GM21576 (cell line): ENCODE data around the gene SLC16A4.
"Not testable (repeated sequence)": the region's sequence is repeated elsewhere in the genome, so short reads cannot be mapped to it uniquely, and the experiment has no call there.

Experiments
- ATAC-seq: cut with Tn5 transposase; IDR thresholded peaks from one replicate; pipeline ENCODE4 v1.9.1; 2021; ENCODE audit warnings: mild to moderate bottlenecking, moderate library complexity; ENCODE audit not compliant: unreplicated experiment

Gene SLC16A4

DNA sequence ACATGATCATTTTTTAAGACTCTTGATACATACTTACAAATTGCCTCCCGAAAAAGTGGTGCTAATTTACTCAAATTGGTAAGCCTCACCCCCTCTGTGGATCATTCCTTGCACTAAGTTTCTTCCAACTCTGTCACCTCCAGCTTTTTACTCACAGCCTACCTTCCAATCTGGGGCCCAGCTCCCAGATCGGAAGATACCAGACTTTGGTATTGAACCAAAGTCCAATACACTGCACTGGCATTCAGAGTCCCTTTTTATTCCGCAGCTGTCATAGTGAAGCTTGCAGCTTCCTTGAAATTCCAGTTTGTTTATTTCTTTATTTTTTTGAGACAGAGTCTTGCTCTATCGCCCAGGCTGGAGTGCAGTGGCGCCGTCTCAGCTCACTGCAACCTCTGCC, 18.5 kb upstream of the SLC16A4 start:
- no peak for ATAC-seq

DNA sequence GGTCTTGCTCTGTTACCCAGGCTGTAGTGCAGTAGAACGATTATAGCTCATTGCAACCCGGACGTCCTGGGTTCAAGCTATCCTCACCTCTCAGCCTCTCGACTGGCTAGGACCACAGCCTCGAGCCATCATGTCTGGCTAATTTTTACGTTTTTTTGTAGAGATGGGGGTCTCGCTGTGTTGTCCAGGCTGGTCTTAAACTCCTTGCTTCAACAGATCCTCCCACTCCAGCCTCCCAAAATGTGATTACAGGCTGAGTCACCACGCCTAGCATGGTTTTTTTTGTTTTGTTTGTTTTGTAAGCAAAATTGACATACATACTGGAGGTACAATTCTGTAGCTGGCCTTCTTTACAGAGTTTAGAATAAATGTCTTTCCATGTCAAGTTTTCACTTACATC, 17.7 kb upstream of the SLC16A4 start:
- no peak for ATAC-seq

DNA sequence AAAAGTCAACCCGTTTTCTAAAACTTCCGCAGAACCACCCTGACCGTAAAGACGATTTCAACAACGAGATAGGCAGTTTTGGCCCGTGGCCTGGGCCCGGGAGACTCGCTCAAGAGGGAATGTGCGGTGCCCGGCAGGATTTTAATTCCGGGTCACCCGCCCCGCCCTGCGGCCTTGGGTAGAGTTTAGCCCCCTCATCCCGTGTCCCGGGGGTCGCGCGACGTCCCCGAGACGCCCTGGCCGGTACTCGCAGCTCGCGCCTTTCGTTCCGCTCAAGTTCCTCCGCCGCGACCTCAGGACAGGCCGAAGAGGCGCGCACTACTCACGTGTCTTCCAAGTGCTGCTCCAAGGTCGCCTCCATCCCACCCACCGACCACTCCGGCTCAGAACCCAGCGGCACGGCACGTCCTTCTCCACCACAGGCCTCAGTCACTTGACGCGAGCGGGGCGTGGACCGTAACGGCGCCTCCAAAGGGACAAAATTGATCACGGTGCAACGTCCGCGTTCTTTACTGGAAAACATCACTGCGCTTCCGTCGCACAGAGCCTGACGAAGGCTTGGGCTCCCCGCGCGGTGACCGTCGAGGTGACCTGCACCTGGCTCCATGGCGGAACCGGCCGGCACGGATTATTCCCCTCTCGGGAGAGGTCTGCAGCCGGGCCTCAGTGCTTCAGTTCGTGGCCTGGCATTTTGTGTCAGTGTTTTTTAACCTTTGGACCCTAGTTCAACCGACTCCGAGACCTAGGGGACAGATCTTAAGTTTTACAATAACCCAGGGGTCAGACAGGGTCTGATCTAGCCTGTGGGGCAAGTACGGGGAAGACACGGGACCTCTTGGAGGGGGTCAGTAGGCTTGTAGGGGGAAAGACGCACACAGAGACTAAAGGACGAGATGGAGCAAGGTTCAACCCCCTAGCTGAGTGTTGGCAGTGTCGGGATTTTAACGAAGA, 16.7 kb upstream of the SLC16A4 start, which contains the start of gene LAMTOR5:
TSS of gene LAMTOR5 (minus strand) at position 435 of the 951 bp plus-strand sequence. CDS start at position 361, 74 bp downstream.
- ATAC-seq: peak; percentile 85

DNA sequence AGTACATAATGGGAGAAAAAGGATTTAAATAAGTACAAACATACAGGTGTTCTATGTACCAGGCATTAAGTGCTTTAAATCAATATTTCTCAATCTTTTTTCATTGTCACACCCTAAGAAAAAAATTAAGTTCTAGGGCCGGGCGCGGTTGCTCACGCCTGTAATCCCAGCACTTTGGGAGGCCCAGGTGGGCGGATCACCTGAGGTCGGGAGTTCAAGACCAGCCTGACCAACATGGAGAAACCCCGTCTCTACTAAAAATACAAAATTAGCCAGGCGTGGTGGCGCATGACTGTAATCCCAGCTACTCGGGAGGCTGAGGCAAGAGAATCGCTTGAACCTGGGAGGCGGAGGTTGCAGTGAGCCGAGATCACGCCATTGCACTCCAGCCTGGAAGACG, 15.6 kb upstream of the SLC16A4 start:
- not testable (repeated sequence) for ATAC-seq

DNA sequence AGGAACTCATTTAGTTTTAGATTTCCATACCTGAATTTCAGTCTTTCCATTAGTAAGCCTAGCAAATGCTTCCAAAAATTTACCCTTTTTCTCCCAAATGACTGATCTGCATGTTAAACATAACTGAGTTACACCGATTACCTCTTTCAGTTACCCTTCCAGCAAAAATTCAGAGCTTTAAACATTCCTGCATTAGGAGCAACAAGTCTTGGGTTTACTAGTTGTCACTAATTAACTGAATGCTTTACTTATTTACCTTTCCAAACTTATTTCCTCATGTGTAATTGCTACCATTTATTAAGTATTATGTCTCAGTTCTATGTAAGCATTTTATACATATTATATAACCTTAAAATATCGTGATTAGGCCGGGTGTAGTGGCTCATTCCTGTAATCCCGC, 13.6 kb upstream of the SLC16A4 start:
- ATAC-seq: no peak

DNA sequence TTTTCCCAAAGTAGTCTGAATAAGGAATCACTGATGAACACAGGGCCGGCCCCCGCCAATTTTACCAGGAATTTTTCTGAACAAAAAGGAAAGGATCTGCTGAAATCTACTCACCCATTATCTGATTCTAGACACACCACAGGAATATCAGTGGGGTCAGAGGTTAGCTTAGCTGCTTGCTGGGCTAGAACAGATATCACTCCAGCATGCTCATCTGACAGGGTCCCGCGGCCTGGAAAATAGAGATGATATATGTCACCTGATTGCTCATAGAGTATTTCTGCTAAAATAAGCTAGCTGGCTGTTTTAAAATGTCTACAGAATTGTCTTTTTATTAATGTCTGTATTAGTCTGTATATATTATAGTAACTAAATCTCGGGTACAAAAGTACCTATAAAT, 13.0 kb upstream of the SLC16A4 start:
- no peak for ATAC-seq

DNA sequence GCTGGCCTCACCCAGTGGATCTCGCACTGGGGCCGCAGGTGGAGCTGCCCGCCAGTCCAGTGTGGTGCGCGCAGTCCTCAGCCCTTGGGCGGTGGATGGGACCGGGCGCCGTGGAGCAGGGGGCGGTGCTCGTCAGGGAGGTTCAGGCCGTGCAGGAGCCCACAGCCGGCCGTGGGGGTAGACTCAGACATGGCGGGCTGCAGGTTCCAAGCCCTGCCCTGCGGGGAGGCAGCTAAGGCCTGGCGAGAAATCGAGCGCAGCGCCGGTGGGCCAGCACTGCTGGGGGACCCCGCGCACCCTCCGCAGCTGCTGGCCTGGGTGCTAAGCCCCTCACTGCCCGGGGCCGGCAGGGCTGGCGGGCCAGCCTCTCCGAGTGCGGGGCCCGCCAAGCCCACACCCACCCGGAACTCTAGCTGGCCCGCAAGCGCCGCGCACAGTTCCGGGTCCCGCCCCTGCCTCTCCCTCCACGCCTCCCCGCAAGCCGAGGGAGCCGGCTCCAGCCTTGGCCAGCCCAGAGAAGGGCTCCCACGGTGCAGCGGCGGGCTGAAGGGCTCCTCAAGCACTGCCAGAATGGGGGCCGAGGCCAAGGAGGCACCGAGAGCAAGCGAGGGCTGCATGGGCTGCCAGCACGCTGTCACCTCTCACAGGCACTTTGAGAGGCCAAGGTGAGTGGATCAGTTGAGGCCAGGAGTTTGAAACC, 5.6 kb upstream of the SLC16A4 start:
- ATAC-seq: not testable (repeated sequence)

DNA sequence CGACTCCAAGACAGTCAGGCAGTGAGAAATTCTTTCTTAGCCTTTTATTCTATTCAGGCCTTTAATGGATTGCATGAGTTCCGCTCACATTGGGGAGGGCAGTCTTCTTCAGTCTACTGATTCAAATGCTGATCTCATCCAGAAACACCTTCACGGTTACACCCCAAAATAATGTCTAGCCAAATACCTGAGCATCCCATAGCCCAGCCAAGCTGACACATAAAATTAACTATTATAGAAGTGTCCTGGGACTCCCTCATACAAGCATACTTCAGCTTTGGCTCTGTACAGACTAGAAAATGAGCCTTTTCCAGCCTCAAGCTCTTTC, 3.6 kb upstream of the SLC16A4 start:
- ATAC-seq: no peak

DNA sequence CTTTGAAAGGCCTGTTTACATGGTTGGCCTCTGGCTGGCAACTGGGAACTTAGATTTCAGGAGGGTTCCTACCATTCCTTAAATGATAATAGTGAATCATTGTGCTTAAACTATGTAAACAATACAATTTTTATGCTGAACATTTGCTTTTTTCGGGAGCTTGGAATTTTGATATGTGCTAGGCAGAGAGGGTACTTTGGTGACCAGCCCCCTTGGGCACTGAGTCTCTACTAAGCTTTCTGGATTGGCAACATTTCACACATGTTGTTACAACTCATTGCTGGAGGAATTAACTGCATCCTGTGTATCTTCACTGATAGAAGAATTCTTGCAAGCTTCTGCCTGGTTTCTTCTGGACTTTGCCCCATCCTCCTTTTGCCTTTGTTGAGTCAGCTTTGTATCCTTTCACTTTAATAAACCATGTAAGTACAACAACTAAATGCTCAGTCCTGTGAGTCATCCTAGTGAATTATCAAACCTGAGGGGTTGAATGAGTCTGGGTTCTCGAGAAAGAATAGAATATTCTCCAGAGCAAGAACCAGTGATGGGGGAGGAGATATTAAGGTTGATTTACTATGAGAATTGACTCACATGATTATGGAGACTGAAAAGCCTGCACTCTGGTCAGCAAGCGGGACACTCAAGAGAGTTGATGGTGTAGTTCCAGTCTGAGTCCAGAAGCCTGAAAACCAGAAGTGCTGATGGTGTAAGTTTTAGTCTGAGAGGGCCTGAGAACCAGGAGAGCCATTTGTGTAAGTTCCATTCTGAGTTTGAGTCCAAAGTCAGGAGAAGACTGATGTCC, 3.1 kb upstream of the SLC16A4 start:
- ATAC-seq: no peak

DNA sequence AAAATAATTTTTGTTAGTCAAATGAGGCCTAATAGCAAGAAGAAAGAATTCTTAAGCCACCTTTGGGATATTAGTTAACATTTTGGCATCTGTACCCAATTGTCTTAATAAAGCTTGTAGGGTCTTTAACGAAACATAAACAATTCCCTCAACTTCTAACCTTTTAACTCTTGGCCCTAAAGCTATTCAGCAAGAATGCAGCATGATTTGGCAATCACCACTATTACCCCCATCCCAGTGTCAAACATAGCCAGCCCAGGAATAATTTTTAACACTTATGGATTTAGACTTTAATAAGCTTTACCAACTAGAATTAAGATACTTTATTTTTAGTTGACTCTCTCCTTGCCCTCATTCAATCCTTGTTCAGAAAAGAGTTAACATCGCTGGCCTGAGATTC, 2.5 kb upstream of the SLC16A4 start:
- ATAC-seq: no peak

DNA sequence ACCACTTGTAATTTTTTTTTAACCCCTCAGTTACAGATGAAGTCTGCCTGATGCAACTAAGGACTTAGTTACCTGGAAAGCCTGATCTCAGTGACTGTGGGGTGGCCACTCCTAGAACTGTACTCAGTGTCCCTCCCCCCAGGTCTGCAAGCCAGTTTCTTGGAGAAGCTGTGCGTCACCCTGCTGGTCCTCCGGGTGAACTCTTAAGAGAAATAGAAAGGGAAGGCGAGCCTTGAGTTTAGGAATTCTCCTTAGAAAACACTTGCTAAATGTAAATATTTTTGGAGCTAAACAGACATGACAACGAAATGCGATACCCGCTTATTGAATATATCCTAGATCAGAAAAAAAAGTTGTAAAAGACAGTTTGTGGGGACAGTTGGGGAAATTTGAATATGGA, 730 bp downstream of the SLC16A4 start:
- ATAC-seq: no peak

DNA sequence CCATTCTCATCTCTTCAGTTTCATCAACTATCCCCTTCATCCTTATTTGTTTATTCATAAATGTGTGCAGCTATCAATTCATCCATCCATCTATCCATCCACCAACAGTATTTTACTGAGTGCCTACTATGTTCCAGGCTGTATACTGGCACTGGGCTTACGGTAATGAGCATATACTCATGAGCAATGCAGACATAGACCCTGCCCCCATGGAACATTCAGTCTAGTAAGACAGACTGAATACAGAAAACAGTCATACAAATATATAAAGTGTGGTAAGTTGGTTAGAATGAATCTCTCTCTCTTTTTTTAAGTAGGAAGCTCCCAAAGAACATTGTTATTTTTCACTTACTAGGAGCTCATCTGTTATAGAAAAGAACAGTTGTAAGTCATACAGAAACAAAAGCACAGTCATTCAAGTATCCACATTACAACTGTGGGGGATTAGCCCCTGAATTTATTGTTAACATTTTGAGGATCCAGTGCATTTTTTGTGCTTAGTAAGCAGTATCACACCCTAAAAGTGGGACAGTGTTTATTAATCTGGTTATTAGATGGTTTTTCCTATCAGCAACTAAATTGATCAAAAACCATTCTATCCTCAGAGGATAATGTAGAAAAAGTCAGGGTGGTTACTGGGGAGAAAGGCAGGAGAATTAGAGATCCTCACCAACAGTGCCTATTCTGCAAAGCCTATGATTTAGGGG, 3.6 kb downstream of the SLC16A4 start:
- no peak for ATAC-seq

DNA sequence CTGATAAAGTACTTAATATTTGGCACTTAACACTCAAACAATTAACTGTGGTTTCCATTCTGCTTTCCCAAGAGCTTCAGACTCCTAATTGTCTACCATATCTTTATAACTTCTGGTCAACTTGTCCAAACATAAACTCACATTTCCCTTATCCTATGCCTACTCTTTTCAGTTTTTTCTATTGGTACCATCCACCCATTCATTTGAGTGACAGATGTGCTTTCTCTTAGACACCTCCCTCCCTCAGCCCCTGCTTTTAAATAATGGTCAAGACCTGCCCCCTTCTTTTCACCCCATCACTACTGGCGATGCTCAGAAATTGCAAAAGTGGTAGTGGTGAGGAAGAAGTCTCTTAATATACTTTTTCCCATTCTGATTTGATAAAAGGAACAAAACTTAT, 5.5 kb downstream of the SLC16A4 start:
- no peak for ATAC-seq

DNA sequence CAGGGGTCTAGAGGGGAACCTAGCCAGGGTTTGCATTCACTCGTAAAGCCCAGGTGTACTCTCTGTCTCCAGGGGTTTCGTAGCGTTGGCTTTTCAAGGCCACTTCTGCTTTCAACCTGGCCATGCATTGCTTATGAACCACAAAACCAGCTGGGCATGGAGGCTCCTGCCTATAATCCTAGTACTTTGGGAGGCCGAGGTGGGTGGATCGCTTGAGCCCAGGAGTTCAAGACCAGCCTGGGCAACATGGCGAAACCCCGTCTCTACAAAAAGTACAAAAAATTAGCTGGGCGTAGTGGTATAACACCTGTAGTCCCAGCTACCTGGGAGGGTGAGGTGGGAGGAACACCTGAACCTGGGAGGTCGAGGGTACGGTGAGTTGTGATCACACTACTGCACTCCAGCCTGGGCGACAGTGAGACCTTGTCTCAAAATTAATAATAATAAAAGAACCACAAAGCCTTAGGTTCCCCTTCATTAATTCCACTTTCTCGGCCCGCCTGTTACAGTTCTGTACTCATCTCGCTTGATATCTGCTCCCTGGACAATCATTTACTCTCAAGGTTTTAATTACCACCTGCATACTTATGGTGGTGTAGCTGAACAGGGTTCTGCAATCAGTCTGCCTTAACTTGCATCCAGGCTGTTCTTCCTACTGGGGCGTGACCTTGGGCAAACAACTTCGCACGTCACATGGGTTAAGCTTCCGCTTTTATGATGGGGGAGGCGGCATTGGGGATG, 6.1 kb downstream of the SLC16A4 start:
- peak; percentile 70 for ATAC-seq

DNA sequence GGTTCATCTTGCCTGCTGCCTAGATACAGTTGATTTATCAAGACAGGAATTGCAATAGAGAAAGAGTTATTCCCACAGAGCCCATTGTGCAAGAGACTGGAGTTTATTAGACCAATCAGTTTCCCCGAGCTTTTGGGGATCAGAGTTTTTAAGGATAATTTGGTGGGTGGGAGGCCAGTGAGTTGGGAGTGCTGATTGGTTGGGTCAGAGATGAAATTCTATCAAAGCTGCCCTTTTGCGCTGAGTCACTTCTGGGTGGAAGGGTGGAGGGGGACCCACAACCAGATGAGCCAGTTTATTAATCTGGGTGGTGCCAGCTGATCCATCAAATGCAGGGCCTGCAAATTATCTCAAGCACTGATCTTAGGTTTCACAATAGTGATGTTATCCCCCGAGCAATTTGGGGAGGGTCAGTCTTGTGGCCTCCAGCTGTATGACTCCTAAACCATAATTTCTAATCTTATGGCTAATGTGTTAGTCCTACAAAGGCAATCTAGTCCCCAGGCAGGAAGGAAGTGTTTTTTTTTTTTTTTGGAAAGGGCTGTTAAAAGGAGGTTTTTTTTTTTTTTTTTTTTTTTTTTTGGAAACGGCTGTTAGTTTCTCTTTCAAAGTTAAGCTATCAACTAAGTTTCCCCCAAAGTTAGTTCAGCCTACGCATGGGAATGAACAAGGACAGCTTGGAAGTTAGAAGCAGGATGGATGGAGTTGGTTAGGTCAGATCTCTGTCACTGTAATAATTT, 7.4 kb downstream of the SLC16A4 start:
- no peak for ATAC-seq

DNA sequence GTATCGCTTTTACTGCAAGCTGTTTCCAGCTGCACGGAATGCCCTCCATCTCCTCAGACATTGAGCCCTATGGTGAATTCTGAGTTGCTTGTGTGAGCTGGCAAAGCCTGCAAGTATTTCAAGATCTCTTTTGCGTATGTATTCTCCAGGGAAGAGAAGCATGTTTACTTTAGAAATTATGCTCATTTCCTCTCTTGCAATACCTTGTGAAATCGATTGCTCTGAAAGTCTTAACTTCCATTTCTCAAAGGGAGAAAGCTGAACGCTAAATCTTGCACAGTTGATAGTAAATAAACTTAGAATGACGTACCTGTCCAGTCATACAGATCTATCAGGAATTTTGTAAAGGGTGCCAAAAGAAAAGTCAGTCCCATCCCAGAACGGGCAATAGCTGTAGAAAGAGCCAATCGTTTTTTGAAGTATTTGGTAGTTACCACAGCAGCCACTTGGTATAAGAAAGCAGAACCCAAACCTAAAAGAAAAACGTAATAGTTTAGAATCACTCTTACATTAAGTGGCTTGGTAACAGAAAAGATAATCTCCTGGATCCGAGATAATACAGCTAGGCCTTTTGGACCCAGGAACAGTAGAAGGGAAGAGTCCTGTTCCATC, 10.0 kb downstream of the SLC16A4 start:
- no peak for ATAC-seq

DNA sequence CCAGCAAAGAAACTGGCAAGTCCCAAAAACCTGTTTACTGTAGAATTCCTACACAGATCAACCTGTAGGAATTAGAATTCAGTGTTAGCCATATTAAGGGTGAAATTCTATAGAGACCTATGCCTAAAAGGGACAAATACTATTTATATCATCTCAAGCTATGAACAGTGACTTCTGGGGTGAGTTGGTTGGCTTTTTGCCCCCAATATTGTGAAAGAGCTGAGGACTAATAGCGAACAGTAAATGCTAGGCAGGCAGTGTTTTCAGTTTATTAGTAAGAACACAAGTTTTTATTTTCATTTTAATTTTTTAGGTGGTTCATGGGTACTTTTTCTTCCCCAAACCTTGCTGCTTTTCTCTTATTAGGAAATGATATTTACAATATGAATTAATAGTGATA, 15.3 kb downstream of the SLC16A4 start:
- no peak for ATAC-seq

DNA sequence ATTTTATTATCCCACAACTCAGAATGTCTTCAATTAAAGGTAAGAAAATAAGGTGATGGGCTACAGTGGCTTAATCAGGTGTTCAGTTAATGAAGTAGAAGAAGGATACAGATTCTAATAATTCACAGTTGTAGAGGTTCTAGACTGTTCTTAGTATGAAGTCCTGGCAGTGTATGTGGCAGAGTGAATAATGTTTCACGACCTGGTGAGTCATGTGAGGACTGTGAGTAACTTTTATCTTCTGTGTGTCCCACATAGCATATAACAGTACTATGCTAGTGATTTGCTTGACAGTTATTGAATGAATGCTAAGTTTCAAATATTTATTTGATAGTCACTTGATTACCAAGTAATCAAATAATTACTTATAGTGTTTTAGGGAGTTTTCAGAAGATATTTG, 20.0 kb downstream of the SLC16A4 start:
- ATAC-seq: no peak

DNA sequence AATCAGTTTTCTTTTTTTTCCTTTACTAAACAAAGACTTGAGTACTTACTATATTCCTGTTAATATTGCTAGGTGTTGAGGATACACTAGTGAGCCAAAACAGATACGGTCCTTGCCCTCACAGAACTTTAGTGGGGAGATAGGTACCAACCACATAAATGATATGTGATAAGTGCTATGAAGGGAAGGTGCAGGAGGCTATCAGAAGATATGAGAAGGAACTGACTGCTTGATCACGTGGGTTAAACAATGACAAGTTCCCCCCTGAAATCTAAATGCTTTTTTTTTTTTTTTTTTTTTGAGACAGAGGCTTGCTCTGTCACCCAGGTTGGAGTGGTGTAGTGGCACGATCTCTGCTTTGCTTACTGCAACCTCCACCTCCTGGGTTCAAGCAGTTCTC, 26.6 kb downstream of the SLC16A4 start:
- no peak for ATAC-seq
